Panc1 (cell line): ENCODE measurements around the gene CACNA2D3. TPM values are rescaled to one million over a fixed set of nuclear protein-coding genes. Genes with fewer than 3 reads are reported as not detected.

Experiments
- ATAC-seq: fragments of 200-7000 bp; cut with Tn5 transposase; 2 replicates; pipeline ENCODE4 v1.9.1; 2020; ENCODE audit warnings: mild to moderate bottlenecking, moderate library complexity
- BruUV-seq: library from RNA; stranded (reverse); fragments of 400-500 nt; replicated peaks from 2 replicates; lab custom pipeline; 2021; lab: Mats Ljungman, UMichigan
- CTCF ChIA-PET: fragments of 300-600 bp; sonication (Branson Sonifier 250); formaldehyde crosslinking; loops from one replicate; lab custom pipeline; 2022; ENCODE audit warnings: antibody characterized with exemption; lab: Charles Lee
- POLR2A ChIA-PET: fragments of 300-600 bp; sonication (Branson Sonifier 250); formaldehyde crosslinking; loops from one replicate; lab custom pipeline; 2022; ENCODE audit warnings: antibody characterized with exemption; lab: Charles Lee
- DNase-seq: peaks from one replicate; pipeline ENCODE4 v3.0.0-alpha.2; 2010; ENCODE audit warnings: low read depth, low spot score
- H3K27ac ChIP-seq: 2 replicates; pipeline ENCODE4 v1.5.1; 2011; ENCODE audit warnings: mild to moderate bottlenecking, low read length, inconsistent platforms
- H3K27me3 ChIP-seq: fragments of 200-500 bp; sonication (Bioruptor generic); 2 replicates; pipeline ENCODE4 v1.6.0; 2014; ENCODE audit warnings: low read length, inconsistent platforms; ENCODE audit not compliant: control insufficient read depth, insufficient read depth
- H3K36me3 ChIP-seq: fragments of 200-500 bp; sonication (Bioruptor generic); 2 replicates; pipeline ENCODE4 v1.5.1; 2014; ENCODE audit warnings: inconsistent platforms, mild to moderate bottlenecking, low read length, moderate library complexity; ENCODE audit not compliant: control insufficient read depth, insufficient read depth
- H3K4me1 ChIP-seq: 2 replicates; pipeline ENCODE4 v1.5.1; 2011; ENCODE audit warnings: inconsistent platforms, mild to moderate bottlenecking, low read length, moderate library complexity; ENCODE audit not compliant: control insufficient read depth, insufficient read depth
- H3K4me3 ChIP-seq, 2 experiments: 2 replicates each; pipeline ENCODE4 v1.5.1; 2011 to 2012; ENCODE audit warnings: low read depth in 2 of 2, low read length in 2 of 2, mild to moderate bottlenecking in 2 of 2, inconsistent platforms in 1 of 2, moderate library complexity in 1 of 2
- H3K9me3 ChIP-seq: fragments of 200-500 bp; sonication (Bioruptor generic); 2 replicates; pipeline ENCODE4 v1.5.1; 2014; ENCODE audit warnings: low read depth, mild to moderate bottlenecking, inconsistent platforms, low read length, moderate library complexity; ENCODE audit not compliant: control insufficient read depth, insufficient read depth
- POLR2AphosphoS5 ChIP-seq: IDR thresholded peaks from 2 replicates; pipeline ENCODE4 v1.6.1; 2012; ENCODE audit warnings: mild to moderate bottlenecking, low read depth, low read length, moderate library complexity
- SIN3A ChIP-seq: IDR thresholded peaks from 2 replicates; pipeline ENCODE4 v1.6.1; 2012; ENCODE audit warnings: low read depth, mild to moderate bottlenecking, low read length, moderate library complexity, borderline replicate concordance; ENCODE audit not compliant: insufficient read depth
- TCF7L2 ChIP-seq: IDR thresholded peaks from 2 replicates; pipeline ENCODE4 v1.6.1; 2011; ENCODE audit warnings: mild to moderate bottlenecking, low read depth, low read length, inconsistent platforms
- in situ Hi-C: cut with HindIII; loops from 2 replicates; pipeline ENCODE4 v1.10.0; 2016; ENCODE audit warnings: low sequenced_read_pairs, low pct_unique_long_range_greater_than_20kb
- intact Hi-C: fragments of 100-400 bp; cut with micrococcal nuclease; formaldehyde crosslinking; loops from one replicate; pipeline ENCODE4 v1.10.0; 2022; ENCODE audit not compliant: unreplicated experiment
- total RNA-seq: library from RNA; stranded (reverse); gene quantifications from one replicate; pipeline ENCODE4 v1.2.1, GENCODE V29; 2021; ENCODE audit not compliant: unreplicated experiment
- TF ChIP-seq, protein P1 (sequence below), 2 experiments: IDR thresholded peaks; 2 replicates each; pipeline ENCODE4 v1.6.1; 2011 to 2012; ENCODE audit warnings: low read depth in 2 of 2, control low read depth in 1 of 2, low read length in 1 of 2, mild to moderate bottlenecking in 1 of 2, moderate library complexity in 1 of 2; ENCODE audit not compliant: insufficient read depth in 1 of 2
- TF ChIP-seq, protein P2 (sequence below): fragments of 450-650 bp; IDR thresholded peaks from 2 replicates; pipeline ENCODE4 v1.5.1; 2017; ENCODE audit warnings: mild to moderate bottlenecking

Gene CACNA2D3
- total RNA-seq, 1 experiment from 2014 or later, result 0.41 TPM

DNA sequence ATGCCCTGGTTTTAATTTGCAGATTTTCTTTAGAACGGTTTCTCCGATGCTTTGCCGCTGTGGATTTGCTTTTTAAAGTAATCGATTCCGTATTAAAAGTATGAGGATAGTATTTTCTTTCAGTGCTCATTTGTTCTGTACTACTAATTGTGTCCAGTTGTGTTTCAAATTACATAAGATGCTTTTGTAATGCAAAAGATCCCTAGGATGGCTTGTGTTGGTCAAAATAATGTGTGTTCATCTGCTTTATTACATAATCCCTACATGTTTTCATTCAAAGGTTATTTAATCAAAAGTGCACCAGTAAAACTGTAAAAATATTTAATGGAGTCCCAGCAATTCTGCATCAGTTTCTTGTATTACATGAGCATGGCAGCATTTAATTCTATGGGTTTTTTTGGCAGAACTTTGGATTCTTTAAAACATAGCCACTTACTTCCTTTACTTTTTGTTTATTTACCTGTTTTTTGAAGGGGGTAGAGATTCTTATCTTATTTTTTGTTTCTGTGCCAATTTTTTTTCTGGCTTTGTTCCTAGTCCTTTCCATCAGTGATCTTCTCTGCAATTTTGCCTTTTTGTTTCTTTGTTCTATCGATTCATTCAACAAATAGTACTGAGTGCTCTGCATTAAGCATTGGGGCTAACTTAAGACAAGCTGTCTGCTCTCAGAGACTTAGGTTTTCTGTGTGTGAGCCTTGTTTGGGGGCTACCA, 452.7 kb downstream of the CACNA2D3 start:
- in situ Hi-C loops (no loop called here), intact Hi-C loops (no loop called here)
- Histone ChIP-seq H3K4me1 (no peaks in the 10 kb centered on the region), H3K27ac (no peak overlapping the region), H3K36me3 (no peaks in the 10 kb centered on the region), H3K27me3 (no peaks in the 10 kb centered on the region), H3K9me3 (no peaks in the 10 kb centered on the region), H3K4me3 (no peak overlapping the region)
- no TSS peak for BruUV-seq
- ATAC-seq (no peak), DNase-seq (no peak)
- TF ChIP-seq, protein P1, sequence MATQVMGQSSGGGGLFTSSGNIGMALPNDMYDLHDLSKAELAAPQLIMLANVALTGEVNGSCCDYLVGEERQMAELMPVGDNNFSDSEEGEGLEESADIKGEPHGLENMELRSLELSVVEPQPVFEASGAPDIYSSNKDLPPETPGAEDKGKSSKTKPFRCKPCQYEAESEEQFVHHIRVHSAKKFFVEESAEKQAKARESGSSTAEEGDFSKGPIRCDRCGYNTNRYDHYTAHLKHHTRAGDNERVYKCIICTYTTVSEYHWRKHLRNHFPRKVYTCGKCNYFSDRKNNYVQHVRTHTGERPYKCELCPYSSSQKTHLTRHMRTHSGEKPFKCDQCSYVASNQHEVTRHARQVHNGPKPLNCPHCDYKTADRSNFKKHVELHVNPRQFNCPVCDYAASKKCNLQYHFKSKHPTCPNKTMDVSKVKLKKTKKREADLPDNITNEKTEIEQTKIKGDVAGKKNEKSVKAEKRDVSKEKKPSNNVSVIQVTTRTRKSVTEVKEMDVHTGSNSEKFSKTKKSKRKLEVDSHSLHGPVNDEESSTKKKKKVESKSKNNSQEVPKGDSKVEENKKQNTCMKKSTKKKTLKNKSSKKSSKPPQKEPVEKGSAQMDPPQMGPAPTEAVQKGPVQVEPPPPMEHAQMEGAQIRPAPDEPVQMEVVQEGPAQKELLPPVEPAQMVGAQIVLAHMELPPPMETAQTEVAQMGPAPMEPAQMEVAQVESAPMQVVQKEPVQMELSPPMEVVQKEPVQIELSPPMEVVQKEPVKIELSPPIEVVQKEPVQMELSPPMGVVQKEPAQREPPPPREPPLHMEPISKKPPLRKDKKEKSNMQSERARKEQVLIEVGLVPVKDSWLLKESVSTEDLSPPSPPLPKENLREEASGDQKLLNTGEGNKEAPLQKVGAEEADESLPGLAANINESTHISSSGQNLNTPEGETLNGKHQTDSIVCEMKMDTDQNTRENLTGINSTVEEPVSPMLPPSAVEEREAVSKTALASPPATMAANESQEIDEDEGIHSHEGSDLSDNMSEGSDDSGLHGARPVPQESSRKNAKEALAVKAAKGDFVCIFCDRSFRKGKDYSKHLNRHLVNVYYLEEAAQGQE (IDR thresholded peaks at IDR 0.05; ENCODE audit: insufficient read depth in 1 of 2, low read depth in 2 of 2, low read length in 1 of 2), result no peak
- TF ChIP-seq SIN3A (no peak), TCF7L2 (no peak), POLR2AphosphoS5 (no peak)
- TF ChIP-seq, protein P2, sequence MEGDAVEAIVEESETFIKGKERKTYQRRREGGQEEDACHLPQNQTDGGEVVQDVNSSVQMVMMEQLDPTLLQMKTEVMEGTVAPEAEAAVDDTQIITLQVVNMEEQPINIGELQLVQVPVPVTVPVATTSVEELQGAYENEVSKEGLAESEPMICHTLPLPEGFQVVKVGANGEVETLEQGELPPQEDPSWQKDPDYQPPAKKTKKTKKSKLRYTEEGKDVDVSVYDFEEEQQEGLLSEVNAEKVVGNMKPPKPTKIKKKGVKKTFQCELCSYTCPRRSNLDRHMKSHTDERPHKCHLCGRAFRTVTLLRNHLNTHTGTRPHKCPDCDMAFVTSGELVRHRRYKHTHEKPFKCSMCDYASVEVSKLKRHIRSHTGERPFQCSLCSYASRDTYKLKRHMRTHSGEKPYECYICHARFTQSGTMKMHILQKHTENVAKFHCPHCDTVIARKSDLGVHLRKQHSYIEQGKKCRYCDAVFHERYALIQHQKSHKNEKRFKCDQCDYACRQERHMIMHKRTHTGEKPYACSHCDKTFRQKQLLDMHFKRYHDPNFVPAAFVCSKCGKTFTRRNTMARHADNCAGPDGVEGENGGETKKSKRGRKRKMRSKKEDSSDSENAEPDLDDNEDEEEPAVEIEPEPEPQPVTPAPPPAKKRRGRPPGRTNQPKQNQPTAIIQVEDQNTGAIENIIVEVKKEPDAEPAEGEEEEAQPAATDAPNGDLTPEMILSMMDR, result no peak
- ChIA-PET POLR2A (no interaction called here), CTCF (no interaction called here)

DNA sequence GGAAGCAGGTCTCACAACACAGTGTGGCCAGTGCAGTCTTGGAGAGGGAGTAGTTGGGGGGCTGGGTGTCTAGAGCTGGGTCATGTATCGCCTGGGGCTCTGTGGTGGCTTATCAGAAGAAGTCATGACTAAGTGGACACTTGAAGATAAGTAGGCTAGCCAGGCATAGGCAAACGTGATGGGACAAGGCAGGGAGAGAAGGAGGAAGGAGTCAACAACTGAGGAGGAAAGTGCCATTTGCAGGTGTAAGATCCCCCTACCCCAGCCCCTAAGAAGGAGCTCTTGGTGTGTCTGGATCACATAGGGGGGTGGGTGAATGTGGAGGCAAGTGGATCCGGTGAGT, 453.2 kb downstream of the CACNA2D3 start:
- BruUV-seq, result no TSS peak
- no peak for TF ChIP-seq SIN3A
- TF ChIP-seq, protein P1 (IDR thresholded peaks at IDR 0.05; ENCODE audit: insufficient read depth in 1 of 2, low read depth in 2 of 2, low read length in 1 of 2), result no peak
- TF ChIP-seq, protein P2, result no peak
- TF ChIP-seq POLR2AphosphoS5, result no peak
- no peak for TF ChIP-seq TCF7L2
- intact Hi-C loops, result no loop called here
- H3K36me3 ChIP-seq, result no peaks in the 10 kb centered on the region
- no peak overlapping the region for H3K4me3 ChIP-seq
- ATAC-seq (no peak), DNase-seq (no peak)
- ChIA-PET CTCF (no interaction called here), POLR2A (no interaction called here)
- no peaks in the 10 kb centered on the region for H3K9me3 ChIP-seq
- H3K27me3 ChIP-seq, result no peaks in the 10 kb centered on the region
- no peak overlapping the region for H3K27ac ChIP-seq
- no peaks in the 10 kb centered on the region for H3K4me1 ChIP-seq
- in situ Hi-C loops, result no loop called here
